GM11168 (cell line): ENCODE data around the gene ACIN1.
"Not testable (repeated sequence)": the region's sequence is repeated elsewhere in the genome, so short reads cannot be mapped to it uniquely, and the experiment has no call there.

Experiments
- in situ Hi-C: fragments of 300-500 bp; cut with MboI; formaldehyde crosslinking; loops from one replicate; pipeline ENCODE4 v1.12.0; 2022; ENCODE audit warnings: low sequenced_read_pairs; ENCODE audit not compliant: unreplicated experiment

ACIN1 gene

GRCh38 chr14:23108169-23108568 is 13.2 kb upstream of the ACIN1 start:
- in situ Hi-C loops: not testable (repeated sequence)

DNA sequence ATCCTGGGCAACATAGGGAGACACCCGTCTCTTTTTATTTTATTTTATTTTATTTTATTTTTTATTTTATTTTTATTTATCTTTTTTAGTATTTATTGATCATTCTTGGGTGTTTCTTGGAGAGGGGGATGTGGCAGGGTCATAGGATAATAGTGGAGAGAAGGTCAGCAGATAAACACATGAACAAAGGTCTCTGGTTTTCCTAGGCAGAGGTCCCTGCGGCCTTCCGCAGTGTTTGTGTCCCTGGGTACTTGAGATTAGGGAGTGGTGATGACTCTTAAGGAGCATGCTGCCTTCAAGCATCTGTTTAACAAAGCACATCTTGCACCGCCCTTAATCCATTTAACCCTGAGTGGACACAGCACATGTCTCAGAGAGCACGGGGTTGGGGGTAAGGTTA is 12.7 kb upstream of the ACIN1 start:
- in situ Hi-C loops: not testable (repeated sequence)

GRCh38 chr14:23106747-23107045 is 11.8 kb upstream of the ACIN1 start:
- in situ Hi-C loops: no loop called here

GRCh38 chr14:23105348-23105824 is 10.4 kb upstream of the ACIN1 start:
- in situ Hi-C loops: no loop called here

DNA sequence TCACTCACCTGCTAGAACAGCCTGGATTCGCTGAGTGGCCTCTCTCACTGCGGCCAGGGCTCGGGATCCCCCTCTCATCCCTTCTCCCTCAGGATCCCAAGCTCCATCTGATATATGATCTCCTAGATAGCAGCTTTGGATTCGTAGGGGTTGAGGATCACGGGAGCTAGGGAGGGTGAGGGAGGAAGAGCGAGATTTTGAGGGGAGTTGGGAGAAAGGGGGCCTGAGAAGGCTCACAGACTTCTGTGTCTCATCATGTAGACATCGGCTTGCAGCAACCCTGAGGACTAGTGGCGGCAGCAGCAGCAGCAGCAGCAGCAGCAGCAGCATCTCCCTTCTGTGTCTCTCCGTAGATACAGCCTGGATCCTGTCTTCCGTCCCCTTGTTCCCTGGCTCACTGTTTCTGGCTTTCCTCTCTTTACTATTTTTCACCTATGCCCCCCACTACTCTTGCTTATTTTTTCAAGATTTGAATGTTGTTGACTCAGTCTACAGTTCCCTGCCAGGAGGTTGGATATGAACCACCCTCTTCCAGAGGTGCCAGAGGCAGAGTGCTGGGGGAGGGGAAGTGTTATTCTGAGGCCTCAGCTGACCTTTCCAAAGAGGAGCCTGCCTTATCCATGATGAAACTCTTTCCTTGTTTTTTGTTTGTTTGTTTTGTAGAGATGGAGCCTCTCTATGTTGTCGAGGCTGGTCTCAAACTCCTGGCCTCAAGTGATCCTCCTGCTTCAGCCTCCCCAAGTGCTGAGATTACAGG is 9.8 kb upstream of the ACIN1 start, which contains the start of gene CIROP:
Gene CIROP (minus strand): TSS at position 399 of the 757 bp plus-strand sequence. CDS start 69 bp downstream, at position 330.
- in situ Hi-C loops: no loop called here

- in situ Hi-C loops: no loop called here
Measured at GRCh38 chr14:23104070-23104590, 9.2 kb upstream of the ACIN1 start.

DNA sequence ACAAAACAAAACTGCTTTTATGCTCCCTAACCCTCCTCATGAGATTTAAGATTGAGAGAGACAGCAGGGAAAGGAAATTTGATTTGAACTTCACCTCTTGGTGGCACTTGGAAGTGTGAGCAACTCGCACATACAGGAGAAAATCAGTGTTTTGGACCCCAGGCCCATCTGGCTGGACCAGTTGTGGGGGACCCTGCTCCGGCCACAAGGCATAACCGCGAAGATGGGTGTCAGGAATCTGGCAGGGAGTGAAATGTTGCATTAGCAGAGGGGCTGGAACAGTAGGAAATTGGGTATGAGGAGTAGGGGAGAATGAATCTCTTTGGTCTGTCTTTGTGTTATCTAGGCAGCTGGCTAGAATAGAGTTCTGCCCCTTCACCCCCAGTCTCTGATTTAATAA is 8.6 kb upstream of the ACIN1 start:
- in situ Hi-C loops: no loop called here

- in situ Hi-C loops: no loop called here
Measured at GRCh38 chr14:23102801-23103200, 7.9 kb upstream of the ACIN1 start.

- in situ Hi-C loops: no loop called here
Measured at GRCh38 chr14:23101986-23102625, 7.2 kb upstream of the ACIN1 start.

- in situ Hi-C loops: no loop called here
Measured at GRCh38 chr14:23101213-23101970, 6.5 kb upstream of the ACIN1 start.

DNA sequence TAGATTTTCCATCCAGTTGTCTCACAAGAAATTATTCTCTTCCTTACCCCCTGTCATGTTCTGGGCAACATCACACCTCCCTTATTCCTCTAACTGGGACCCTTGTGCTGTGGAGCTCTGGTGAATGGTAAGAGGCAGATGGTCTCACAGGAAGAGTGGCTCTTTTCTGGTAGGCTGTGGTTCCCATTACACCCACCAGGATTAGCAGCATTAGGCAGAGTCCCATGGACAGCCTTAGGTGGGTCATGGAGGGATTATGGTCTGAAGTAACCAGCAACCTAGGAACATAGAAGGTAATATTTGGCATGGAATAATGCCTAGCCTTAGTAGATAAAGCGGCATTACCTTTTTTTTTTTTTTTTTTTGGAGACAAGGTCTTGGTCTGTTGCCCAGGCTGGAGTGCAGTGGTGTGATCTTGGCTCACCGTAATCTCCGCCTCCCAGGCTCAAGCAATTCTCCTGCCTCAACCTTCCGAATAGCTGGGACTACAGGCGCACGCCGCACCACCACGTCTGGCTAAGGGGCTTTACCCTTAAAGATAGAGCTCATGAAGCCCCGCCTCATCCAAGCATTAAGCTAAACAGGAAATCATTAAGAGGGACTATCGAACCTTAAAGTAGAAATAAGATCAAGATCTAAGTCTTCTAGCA is 4.4 kb upstream of the ACIN1 start:
- in situ Hi-C loops: no loop called here

- in situ Hi-C loops: no loop called here
Measured at GRCh38 chr14:23097786-23098185, 2.9 kb upstream of the ACIN1 start.

GRCh38 chr14:23095196-23096108 is 516 bp upstream of the ACIN1 start, which contains the start of gene C14orf119:
Gene C14orf119 (plus strand): TSS chr14:23095505. CDS start chr14:23097659, 2,154 bp downstream.
- in situ Hi-C loops: no loop called here

GRCh38 chr14:23093991-23094665 is 808 bp downstream of the ACIN1 start:
- in situ Hi-C loops: no loop called here

- in situ Hi-C loops: no loop called here
Measured at GRCh38 chr14:23093526-23093925, 1.4 kb downstream of the ACIN1 start.

- in situ Hi-C loops: no loop called here
Measured at GRCh38 chr14:23093104-23093503, 1.8 kb downstream of the ACIN1 start.

DNA sequence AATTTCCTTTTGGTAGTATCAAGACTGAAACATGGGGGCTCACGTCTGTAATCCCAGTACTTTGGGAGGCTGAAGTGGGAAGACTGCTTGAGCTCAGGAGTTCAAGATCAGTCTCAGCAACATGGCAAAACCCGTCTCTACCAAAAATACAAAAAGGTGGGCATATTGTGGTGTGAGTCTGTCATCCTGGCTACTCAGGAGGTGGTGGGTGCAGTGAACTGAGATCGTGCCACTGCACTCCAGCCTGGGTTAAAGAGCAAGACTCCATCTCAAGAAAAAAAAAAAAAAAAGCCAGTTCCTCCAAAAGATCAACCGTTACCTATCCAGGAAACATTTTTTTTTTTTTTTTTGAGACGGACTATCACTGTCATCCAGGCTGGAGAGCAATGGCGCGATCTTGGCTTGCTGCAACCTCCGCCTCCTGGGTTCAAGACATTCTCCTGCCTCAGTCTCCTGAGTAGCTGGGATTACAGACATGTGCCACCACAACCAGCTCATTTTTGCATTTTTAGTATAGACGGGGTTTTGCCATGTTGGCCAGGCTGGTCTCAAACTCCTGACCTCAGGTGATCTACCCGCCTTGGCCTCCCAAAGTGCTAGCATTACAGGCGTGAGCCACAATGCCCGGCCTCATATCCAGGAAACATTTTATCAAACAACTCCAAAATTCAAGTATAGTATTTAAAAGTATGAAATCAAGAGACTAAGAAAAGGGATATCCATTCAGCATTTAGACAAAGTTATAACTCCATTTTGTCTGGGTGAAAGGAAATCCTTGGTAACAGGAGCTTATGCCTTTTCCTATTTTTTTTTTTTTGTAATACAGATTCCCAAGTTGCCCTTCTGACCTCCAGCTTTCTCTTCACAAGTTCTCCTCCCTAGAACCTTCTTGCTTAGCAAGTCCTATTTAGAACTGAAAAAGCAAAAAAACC is 3.4 kb downstream of the ACIN1 start:
- in situ Hi-C loops: no loop called here

DNA sequence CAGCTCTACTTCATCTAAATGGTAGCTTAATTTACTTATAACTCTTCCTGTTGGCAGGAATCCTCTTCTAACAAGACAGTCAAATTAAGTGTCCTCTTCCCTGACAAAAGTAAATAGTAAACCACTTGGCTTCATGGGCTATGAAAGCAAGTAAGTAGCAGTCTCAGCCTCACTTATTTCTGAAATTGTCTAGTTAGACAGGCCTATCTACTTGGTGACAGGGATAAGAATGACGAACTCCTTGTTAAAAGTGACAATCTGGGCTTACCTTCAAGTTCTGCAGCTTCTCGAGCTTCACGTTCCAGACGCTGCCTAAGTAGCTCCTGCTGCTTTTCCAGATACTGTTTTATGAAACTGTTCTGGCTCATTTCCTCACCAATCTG is 4.7 kb downstream of the ACIN1 start:
- in situ Hi-C loops: no loop called here
